ENCODE results near the gene CST9L. TPM values are rescaled to one million over a fixed set of nuclear protein-coding genes. Genes with fewer than 3 reads are reported as not detected.

CST9L gene
- total RNA-seq, 1 experiment from 2014 or later, result not detected

DNA sequence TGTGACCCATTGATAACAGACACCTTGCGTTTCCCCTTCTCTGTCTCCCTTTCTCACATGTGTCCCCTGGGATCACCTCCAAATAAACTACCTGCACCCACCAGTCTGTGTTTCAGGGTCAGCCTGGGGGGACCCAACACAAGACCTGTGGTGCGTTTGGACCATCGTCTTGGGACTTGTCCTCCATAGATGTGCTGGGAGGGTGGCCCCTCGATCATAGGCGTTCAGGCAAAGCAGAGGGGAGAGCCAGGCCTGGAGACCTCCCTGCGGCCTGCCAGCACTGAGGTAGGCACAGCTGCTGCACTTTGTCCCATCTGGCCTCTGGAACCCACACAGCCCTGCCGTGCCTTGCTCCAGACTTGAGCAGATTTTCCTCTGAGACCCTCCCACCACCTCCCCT is 19.3 kb upstream of the CST9L start:
- TF ChIP-seq, protein P1, sequence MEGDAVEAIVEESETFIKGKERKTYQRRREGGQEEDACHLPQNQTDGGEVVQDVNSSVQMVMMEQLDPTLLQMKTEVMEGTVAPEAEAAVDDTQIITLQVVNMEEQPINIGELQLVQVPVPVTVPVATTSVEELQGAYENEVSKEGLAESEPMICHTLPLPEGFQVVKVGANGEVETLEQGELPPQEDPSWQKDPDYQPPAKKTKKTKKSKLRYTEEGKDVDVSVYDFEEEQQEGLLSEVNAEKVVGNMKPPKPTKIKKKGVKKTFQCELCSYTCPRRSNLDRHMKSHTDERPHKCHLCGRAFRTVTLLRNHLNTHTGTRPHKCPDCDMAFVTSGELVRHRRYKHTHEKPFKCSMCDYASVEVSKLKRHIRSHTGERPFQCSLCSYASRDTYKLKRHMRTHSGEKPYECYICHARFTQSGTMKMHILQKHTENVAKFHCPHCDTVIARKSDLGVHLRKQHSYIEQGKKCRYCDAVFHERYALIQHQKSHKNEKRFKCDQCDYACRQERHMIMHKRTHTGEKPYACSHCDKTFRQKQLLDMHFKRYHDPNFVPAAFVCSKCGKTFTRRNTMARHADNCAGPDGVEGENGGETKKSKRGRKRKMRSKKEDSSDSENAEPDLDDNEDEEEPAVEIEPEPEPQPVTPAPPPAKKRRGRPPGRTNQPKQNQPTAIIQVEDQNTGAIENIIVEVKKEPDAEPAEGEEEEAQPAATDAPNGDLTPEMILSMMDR (conservative IDR thresholded peaks at IDR 0.05), result no peak
- no peak for TF ChIP-seq EZH2 (IDR thresholded peaks at IDR 0.05; ENCODE audit: low read depth)
- intact Hi-C loops (cut with micrococcal nuclease; ENCODE audit: unreplicated experiment), result no loop called here
- H3K9me3 ChIP-seq (ENCODE audit: insufficient read depth, low read depth), result no peaks in the 10 kb centered on the region
- H3K9me2 ChIP-seq (ENCODE audit: insufficient read depth), result no peaks in the 10 kb centered on the region
- no peak overlapping the region for H3K4me3 ChIP-seq
- no peaks in the 10 kb centered on the region for H3K36me3 ChIP-seq (ENCODE audit: low read depth)
- no peaks in the 10 kb centered on the region for H3K79me2 ChIP-seq (ENCODE audit: low read depth)
- no peak overlapping the region for H3K27ac ChIP-seq
- ChIA-PET CTCF (no interaction called here), POLR2A (ENCODE audit: unreplicated experiment) (no interaction called here)
- no peak overlapping the region for H3K4me2 ChIP-seq
- no peaks in the 10 kb centered on the region for H3F3A ChIP-seq (ENCODE audit: insufficient read depth, low read depth)
- no peaks in the 10 kb centered on the region for H3K27me3 ChIP-seq (ENCODE audit: insufficient read depth, low read depth)
- no peaks in the 10 kb centered on the region for H3K4me1 ChIP-seq (replicated peaks; ENCODE audit: insufficient read depth)
- no peaks in the 10 kb centered on the region for H4K20me1 ChIP-seq (ENCODE audit: insufficient read depth)
- DNase-seq, result no peak
- H2AFZ ChIP-seq, result no peak overlapping the region
- BruUV-seq (replicated peaks), result no TSS peak

DNA sequence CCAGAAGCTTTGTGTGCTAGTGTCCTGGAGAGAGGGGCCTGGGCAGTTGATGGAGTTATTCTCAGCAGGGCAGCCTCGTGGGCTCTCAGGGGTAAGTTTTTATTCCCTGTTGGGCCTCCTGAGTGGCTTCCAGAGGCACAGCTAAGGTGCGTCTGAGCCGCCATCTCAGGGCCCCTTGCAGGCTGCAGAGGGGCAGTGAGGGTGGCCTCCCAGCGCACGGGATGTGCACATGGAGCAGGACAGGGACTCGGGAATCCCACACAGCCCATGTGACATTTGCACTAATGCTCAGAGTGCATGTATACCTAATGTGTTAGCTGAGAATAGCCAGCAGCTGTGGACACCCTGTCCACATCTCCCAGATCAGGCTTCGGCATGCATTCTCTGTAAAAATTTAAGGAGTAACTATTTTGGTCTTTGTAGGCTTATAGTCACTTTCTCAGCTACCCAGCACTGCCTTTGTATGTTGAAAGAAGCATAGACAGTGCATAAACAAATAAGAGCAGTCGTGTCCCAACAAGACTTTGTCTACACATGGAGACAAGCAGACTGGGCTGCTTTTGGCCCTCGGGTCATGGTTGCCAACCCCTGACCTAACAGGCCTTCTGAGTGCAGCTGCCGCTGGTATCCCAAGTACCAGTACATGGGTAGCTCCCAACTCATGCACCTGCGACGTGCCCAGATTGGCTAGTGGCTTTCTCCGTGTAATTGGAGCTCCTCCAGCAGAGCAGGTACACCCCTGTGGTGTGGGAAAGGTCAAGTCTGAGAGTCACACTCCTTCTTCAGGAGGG is 18.6 kb upstream of the CST9L start:
- CTCF ChIA-PET, result no interaction called here
- Histone ChIP-seq H3K4me2 (no peak overlapping the region), H2AFZ (no peak overlapping the region), H3K4me1 (replicated peaks; ENCODE audit: insufficient read depth) (no peaks in the 10 kb centered on the region), H3K9me3 (ENCODE audit: insufficient read depth, low read depth) (no peaks in the 10 kb centered on the region), H3K36me3 (ENCODE audit: low read depth) (no peaks in the 10 kb centered on the region), H3K27me3 (ENCODE audit: insufficient read depth, low read depth) (no peaks in the 10 kb centered on the region), H4K20me1 (ENCODE audit: insufficient read depth) (no peaks in the 10 kb centered on the region), H3K9me2 (ENCODE audit: insufficient read depth) (no peaks in the 10 kb centered on the region), H3K27ac (no peak overlapping the region), H3K4me3 (no peak overlapping the region), H3K79me2 (ENCODE audit: low read depth) (no peaks in the 10 kb centered on the region), H3F3A (ENCODE audit: insufficient read depth, low read depth) (no peaks in the 10 kb centered on the region)
- BruUV-seq (replicated peaks), result no TSS peak
- no peak for TF ChIP-seq EZH2 (IDR thresholded peaks at IDR 0.05; ENCODE audit: low read depth)
- TF ChIP-seq, protein P1 (conservative IDR thresholded peaks at IDR 0.05), result no peak
- intact Hi-C loops (cut with micrococcal nuclease; ENCODE audit: unreplicated experiment), result no loop called here
- DNase-seq, result no peak
- POLR2A ChIA-PET (ENCODE audit: unreplicated experiment), result no interaction called here

DNA sequence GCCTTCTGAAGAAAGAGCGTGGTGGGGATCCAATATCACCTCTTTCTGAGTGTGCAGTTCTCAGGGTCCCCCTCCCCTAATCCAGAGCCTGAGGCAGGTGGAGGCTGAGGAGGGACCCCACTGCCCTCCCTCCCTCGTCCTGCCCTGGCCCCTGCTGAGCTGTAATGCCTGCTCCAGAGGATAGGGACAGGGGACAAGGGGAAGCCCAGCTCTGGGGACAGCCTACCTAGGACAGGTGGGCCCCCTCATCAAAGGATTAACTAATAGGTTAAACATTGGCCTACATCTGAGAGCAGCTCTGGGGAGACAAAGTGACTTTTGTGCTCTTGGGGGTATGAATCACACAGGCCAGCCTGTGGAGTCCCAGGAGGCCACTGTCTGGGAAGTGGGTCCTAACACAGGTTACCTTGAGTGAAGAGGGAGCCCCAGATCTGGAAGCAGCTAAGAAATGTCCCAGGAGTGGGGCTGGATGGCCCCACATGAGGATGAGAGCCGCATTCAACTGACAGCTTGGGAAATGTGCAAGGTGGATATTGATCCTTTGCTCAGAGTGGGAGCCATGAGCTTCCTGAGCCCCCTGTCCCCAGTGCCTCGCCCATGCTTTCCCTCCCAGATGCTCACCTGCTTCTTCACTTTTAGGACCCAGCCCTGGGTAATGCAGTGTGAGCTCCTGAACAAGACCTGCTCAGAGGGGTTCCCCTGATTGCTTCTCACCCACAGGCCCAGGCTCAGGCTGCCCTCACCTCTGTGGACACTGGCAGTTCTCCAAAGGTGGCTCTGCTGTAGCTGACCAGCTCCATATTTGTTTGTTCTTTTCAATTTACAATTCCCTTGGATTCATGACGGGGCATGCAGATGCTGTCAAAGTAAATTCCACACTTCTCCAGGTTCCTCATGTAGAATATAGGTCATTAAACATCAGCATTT is 17.8 kb upstream of the CST9L start:
- no peak overlapping the region for H3K4me3 ChIP-seq
- H4K20me1 ChIP-seq (ENCODE audit: insufficient read depth), result no peaks in the 10 kb centered on the region
- H3K4me2 ChIP-seq, result no peak overlapping the region
- DNase-seq, result no peak
- H3K4me1 ChIP-seq (replicated peaks; ENCODE audit: insufficient read depth), result no peaks in the 10 kb centered on the region
- no peaks in the 10 kb centered on the region for H3K36me3 ChIP-seq (ENCODE audit: low read depth)
- no peaks in the 10 kb centered on the region for H3K27me3 ChIP-seq (ENCODE audit: insufficient read depth, low read depth)
- no TSS peak for BruUV-seq (replicated peaks)
- no peaks in the 10 kb centered on the region for H3K9me3 ChIP-seq (ENCODE audit: insufficient read depth, low read depth)
- H3K27ac ChIP-seq, result no peak overlapping the region
- ChIA-PET CTCF (no interaction called here), POLR2A (ENCODE audit: unreplicated experiment) (interaction anchor here (0.6 kb wide), 1 partner anchor 154 kb away, joined by 10 read pairs; no protein-coding TSS in a partner anchor)
- no peaks in the 10 kb centered on the region for H3K9me2 ChIP-seq (ENCODE audit: insufficient read depth)
- intact Hi-C loops (cut with micrococcal nuclease; ENCODE audit: unreplicated experiment), result no loop called here
- TF ChIP-seq, protein P1 (conservative IDR thresholded peaks at IDR 0.05), result no peak
- no peak for TF ChIP-seq EZH2 (IDR thresholded peaks at IDR 0.05; ENCODE audit: low read depth)
- no peaks in the 10 kb centered on the region for H3F3A ChIP-seq (ENCODE audit: insufficient read depth, low read depth)
- H3K79me2 ChIP-seq (ENCODE audit: low read depth), result no peaks in the 10 kb centered on the region
- no peak overlapping the region for H2AFZ ChIP-seq
